ENCODE data around the gene CLDN15. TPM values are rescaled to one million over a fixed set of nuclear protein-coding genes. Genes with fewer than 3 reads are reported as not detected.

Gene CLDN15
- total RNA-seq, 2 donors from 2014 or later, result 9.2 to 17.4 TPM

- Histone ChIP-seq H3K9me3 (no peaks in the 10 kb centered on the region), H3K4me1 (replicated peaks) (peaks cover 7% of the 10 kb centered on the region), H3K27me3 (replicated peaks; ENCODE audit: insufficient read depth) (no peaks in the 10 kb centered on the region), H3K4me3 (peak overlapping the region; percentile 51 to 52), H3K27ac (peak overlapping the region; percentile 41 to 54), H3K36me3 (no peaks in the 10 kb centered on the region)
- TF ChIP-seq POLR2A (IDR thresholded peaks at IDR 0.05) (no peak), POLR2AphosphoS5 (IDR thresholded peaks at IDR 0.05) (peak; percentile 94), CTCF (IDR thresholded peaks at IDR 0.05) (peak in 1 of 4 experiments; percentile 14)
- peak; percentile 96 for DNase-seq (ENCODE audit: low spot score)
- WGBS, result under 1% methylated on average over 52 of the region's 55 CpGs
- intact Hi-C loops (cut with DNase I), result no loop called here
These were observed 14.5 kb upstream of the CLDN15 start for GRCh38 chr7:101251871-101252659.

GRCh38 chr7:101250324-101250723, 12.7 kb upstream of the CLDN15 start:
- no peak for TF ChIP-seq POLR2AphosphoS5 (IDR thresholded peaks at IDR 0.05)
- no peak for TF ChIP-seq CTCF (IDR thresholded peaks at IDR 0.05)
- TF ChIP-seq POLR2A (IDR thresholded peaks at IDR 0.05), result no peak
- Histone ChIP-seq H3K4me1 (replicated peaks) (peaks cover 7% of the 10 kb centered on the region), H3K27me3 (replicated peaks; ENCODE audit: insufficient read depth) (no peaks in the 10 kb centered on the region), H3K27ac (no peak overlapping the region), H3K4me3 (no peak overlapping the region), H3K36me3 (no peaks in the 10 kb centered on the region), H3K9me3 (no peaks in the 10 kb centered on the region)
- DNase-seq (ENCODE audit: low spot score), result no peak
- 91% methylated on average over 3 of the region's 3 CpGs for WGBS
- intact Hi-C loops (cut with DNase I), result no loop called here

GRCh38 chr7:101248276-101248675, 10.7 kb upstream of the CLDN15 start:
- no peaks in the 10 kb centered on the region for H3K36me3 ChIP-seq
- H3K9me3 ChIP-seq, result no peaks in the 10 kb centered on the region
- intact Hi-C loops (cut with DNase I), result no loop called here
- DNase-seq (ENCODE audit: low spot score), result no peak
- 97% methylated on average over 5 of the region's 5 CpGs for WGBS
- no peak overlapping the region for H3K4me3 ChIP-seq
- TF ChIP-seq POLR2AphosphoS5 (IDR thresholded peaks at IDR 0.05) (no peak), CTCF (IDR thresholded peaks at IDR 0.05) (no peak), POLR2A (IDR thresholded peaks at IDR 0.05) (no peak)
- H3K4me1 ChIP-seq (replicated peaks), result peaks cover 7% of the 10 kb centered on the region
- no peak overlapping the region for H3K27ac ChIP-seq
- H3K27me3 ChIP-seq (replicated peaks; ENCODE audit: insufficient read depth), result no peaks in the 10 kb centered on the region

GRCh38 chr7:101245147-101245668, 7.6 kb upstream of the CLDN15 start:
- intact Hi-C loops (cut with DNase I), result loop anchor here (2.0 kb wide), 1 partner anchor 28 kb away; the partner anchor contains the start of gene PLOD3
- TF ChIP-seq POLR2AphosphoS5 (IDR thresholded peaks at IDR 0.05), result no peak
- no peak for TF ChIP-seq CTCF (IDR thresholded peaks at IDR 0.05)
- TF ChIP-seq POLR2A (IDR thresholded peaks at IDR 0.05), result no peak
- WGBS, result 28% methylated on average over 32 of the region's 32 CpGs
- Histone ChIP-seq H3K27ac (peak overlapping the region; percentile 97), H3K36me3 (peaks cover 0 to 2% of the 10 kb centered on the region in 2 donors), H3K4me1 (replicated peaks) (peaks cover 3% of the 10 kb centered on the region), H3K4me3 (peak overlapping the region; percentile 54 to 78), H3K9me3 (no peaks in the 10 kb centered on the region), H3K27me3 (replicated peaks; ENCODE audit: insufficient read depth) (no peaks in the 10 kb centered on the region)
- no peak for DNase-seq (ENCODE audit: low spot score)

All from prostate gland (tissue), 2 donors.